HL-60 (cell line): ENCODE results near the gene EIF1AD.

Experiments
- DNase-seq, 2 experiments: peaks; one replicate each; pipeline ENCODE4 v3.0.0-alpha.2; 2010 to 2020; ENCODE audit warnings: low read depth in 1 of 2, low spot score in 1 of 2
- H3K27ac ChIP-seq: fragments of 250-450 bp; sonication (Bioruptor Pico); replicated peaks from 2 replicates; pipeline ENCODE4 v1.5.1; 2020; ENCODE audit warnings: mild to moderate bottlenecking, moderate library complexity
- H3K27me3 ChIP-seq: fragments of 250-450 bp; sonication (Bioruptor Pico); 2 replicates; pipeline ENCODE4 v1.5.1; 2021; ENCODE audit warnings: mild to moderate bottlenecking, moderate library complexity; ENCODE audit not compliant: insufficient read depth, poor library complexity, severe bottlenecking
- H3K4me3 ChIP-seq: replicated peaks from 2 replicates; pipeline ENCODE4 v1.5.1; 2011; ENCODE audit warnings: mild to moderate bottlenecking, control low read depth, low read length; ENCODE audit not compliant: insufficient read depth
- GABPA ChIP-seq: IDR thresholded peaks from 2 replicates; pipeline ENCODE4 v1.6.1; 2012; ENCODE audit warnings: low read depth
- POLR2AphosphoS5 ChIP-seq: IDR thresholded peaks from 2 replicates; pipeline ENCODE4 v1.6.1; 2012; ENCODE audit warnings: low read depth
- SPI1 ChIP-seq: IDR thresholded peaks from 2 replicates; pipeline ENCODE4 v1.6.1; 2012; ENCODE audit warnings: low read depth, mild to moderate bottlenecking, borderline replicate concordance
- TF ChIP-seq, protein P1 (sequence below): IDR thresholded peaks from one replicate; pipeline ENCODE4 v1.5.1; 2011; ENCODE audit warnings: low read length, control low read depth, inconsistent platforms; ENCODE audit not compliant: insufficient read depth
- TF ChIP-seq, protein P2 (sequence below): IDR thresholded peaks from 2 replicates; pipeline ENCODE4 v1.6.1; 2012; ENCODE audit warnings: low read depth; ENCODE audit not compliant: insufficient replicate concordance

EIF1AD gene

DNA sequence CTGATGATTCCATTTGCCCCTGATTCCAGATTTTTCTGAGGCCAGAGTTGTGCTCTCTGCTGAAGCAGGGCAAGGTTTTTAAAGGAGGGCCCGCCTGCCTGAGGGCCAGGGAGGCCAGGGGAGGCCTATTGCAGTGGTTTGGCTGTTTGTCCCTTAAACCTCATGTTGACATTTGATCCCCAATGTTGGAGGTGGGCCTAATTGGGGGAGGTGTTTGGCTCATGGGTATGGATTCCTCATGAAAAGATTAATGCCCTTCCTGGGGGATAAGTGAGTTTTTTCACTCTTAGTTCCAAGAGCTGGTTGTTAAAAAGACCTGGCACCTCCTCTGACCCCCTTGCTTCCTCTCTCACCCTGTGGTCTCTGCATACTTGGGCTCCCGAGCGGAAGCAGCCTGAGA, 37.8 kb upstream of the EIF1AD start:
- DNase-seq, result no peak
- H3K4me3 ChIP-seq, result no peak overlapping the region
- H3K27me3 ChIP-seq, result peaks cover 2% of the 10 kb centered on the region
- no peak overlapping the region for H3K27ac ChIP-seq
- TF ChIP-seq, protein P1, sequence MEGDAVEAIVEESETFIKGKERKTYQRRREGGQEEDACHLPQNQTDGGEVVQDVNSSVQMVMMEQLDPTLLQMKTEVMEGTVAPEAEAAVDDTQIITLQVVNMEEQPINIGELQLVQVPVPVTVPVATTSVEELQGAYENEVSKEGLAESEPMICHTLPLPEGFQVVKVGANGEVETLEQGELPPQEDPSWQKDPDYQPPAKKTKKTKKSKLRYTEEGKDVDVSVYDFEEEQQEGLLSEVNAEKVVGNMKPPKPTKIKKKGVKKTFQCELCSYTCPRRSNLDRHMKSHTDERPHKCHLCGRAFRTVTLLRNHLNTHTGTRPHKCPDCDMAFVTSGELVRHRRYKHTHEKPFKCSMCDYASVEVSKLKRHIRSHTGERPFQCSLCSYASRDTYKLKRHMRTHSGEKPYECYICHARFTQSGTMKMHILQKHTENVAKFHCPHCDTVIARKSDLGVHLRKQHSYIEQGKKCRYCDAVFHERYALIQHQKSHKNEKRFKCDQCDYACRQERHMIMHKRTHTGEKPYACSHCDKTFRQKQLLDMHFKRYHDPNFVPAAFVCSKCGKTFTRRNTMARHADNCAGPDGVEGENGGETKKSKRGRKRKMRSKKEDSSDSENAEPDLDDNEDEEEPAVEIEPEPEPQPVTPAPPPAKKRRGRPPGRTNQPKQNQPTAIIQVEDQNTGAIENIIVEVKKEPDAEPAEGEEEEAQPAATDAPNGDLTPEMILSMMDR, result no peak

DNA sequence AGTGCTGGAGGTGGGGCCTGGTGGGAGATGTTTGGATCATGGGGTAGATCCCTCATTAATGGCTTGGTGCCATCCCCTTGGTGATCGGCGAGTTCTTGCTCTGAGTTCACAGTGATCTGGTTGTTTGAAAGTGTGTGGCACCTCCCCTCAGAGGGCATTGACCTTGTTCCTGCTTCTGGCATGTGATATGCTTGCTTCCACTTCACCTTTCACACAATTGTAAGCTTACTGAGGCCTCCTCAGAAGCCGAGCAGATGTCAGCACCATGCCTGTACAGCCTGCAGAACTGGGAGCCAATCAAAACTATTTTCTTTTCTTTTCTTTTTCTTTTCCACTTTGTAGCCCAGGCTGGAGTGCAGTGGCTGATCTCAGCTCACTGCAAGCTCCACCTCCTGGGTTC, 35.4 kb upstream of the EIF1AD start:
- H3K27ac ChIP-seq, result no peak overlapping the region
- H3K4me3 ChIP-seq, result no peak overlapping the region
- H3K27me3 ChIP-seq, result peaks cover 2% of the 10 kb centered on the region
- DNase-seq, result no peak
- TF ChIP-seq, protein P2, sequence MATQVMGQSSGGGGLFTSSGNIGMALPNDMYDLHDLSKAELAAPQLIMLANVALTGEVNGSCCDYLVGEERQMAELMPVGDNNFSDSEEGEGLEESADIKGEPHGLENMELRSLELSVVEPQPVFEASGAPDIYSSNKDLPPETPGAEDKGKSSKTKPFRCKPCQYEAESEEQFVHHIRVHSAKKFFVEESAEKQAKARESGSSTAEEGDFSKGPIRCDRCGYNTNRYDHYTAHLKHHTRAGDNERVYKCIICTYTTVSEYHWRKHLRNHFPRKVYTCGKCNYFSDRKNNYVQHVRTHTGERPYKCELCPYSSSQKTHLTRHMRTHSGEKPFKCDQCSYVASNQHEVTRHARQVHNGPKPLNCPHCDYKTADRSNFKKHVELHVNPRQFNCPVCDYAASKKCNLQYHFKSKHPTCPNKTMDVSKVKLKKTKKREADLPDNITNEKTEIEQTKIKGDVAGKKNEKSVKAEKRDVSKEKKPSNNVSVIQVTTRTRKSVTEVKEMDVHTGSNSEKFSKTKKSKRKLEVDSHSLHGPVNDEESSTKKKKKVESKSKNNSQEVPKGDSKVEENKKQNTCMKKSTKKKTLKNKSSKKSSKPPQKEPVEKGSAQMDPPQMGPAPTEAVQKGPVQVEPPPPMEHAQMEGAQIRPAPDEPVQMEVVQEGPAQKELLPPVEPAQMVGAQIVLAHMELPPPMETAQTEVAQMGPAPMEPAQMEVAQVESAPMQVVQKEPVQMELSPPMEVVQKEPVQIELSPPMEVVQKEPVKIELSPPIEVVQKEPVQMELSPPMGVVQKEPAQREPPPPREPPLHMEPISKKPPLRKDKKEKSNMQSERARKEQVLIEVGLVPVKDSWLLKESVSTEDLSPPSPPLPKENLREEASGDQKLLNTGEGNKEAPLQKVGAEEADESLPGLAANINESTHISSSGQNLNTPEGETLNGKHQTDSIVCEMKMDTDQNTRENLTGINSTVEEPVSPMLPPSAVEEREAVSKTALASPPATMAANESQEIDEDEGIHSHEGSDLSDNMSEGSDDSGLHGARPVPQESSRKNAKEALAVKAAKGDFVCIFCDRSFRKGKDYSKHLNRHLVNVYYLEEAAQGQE, result no peak
- TF ChIP-seq SPI1 (no peak), GABPA (no peak), POLR2AphosphoS5 (no peak)
- TF ChIP-seq, protein P1, result no peak

DNA sequence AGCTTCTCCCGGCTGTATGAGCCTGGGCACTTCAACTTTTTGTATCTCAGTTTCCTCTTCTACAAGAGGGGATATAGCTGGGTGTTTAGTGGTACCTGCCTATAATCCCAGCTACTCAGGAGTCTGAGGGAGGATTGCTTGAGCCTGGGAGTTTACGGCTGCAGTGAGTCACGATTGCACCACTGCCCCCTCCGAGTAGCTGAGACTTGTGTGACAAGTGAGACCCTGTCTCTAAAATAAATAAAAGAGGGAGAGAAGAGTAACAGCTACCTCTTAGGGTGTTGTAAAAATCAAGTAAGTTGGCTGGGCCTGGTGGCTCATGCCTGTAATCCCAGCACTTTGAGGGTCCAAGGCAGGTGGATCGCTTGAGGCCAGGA, 34.4 kb upstream of the EIF1AD start:
- no peak for TF ChIP-seq GABPA
- TF ChIP-seq POLR2AphosphoS5, result no peak
- TF ChIP-seq SPI1, result no peak
- TF ChIP-seq, protein P1, result no peak
- TF ChIP-seq, protein P2, result no peak

DNA sequence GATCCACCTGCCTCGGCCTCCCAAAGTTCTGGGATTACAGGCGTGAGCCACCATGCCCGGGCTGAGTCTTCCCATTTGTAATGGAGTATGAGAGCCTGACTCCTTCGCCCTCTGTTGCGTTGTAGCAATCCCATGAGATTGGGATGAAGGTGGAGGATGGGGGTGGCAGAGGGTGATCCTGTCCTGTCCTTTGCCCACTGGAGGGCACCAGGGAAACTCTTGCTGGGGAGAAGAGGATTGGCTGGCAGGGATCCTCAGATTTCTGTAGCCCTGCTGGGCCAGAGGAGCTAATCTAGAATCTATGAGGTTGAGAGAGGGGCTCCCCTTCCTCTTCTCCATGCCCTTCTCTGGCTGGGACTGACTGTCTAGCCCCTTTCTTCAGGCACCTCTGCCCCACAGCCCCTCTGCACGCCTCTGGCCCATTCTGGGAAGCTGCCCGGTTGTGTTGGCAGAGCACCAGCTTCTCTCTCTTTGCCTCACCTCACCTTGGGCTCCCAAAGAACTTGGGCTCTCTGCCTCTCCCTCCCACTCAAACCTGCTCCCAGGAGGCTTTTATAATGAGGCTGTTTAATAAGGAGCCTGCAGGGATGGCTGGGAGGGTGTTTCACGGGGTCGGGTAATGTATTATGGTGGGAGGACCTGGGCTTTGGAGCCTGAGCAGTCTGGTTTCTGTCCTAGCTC, 33.8 kb upstream of the EIF1AD start:
- no peak overlapping the region for H3K4me3 ChIP-seq
- TF ChIP-seq SPI1, result no peak
- TF ChIP-seq, protein P1, result no peak
- TF ChIP-seq POLR2AphosphoS5, result no peak
- no peak for TF ChIP-seq GABPA
- TF ChIP-seq, protein P2, result no peak

More for the DNA sequence above, 34.4 kb upstream of the EIF1AD start:
- Histone ChIP-seq H3K4me3 (no peak overlapping the region), H3K27ac (no peak overlapping the region), H3K27me3 (peaks cover 2% of the 10 kb centered on the region)
- no peak for DNase-seq

More for the DNA sequence above, 33.8 kb upstream of the EIF1AD start:
- Histone ChIP-seq H3K27me3 (peaks cover 2% of the 10 kb centered on the region), H3K27ac (no peak overlapping the region)
- DNase-seq, result no peak
